HG03457 (cell line): ENCODE measurements around the gene CCBE1.

ENCODE experiments used
- ATAC-seq: cut with Tn5 transposase; IDR thresholded peaks from one replicate; pipeline ENCODE4 v1.9.1; 2021; ENCODE audit warnings: moderate number of reproducible peaks; ENCODE audit not compliant: unreplicated experiment

The CCBE1 gene

GRCh38 chr18:59509481-59510442, 187.5 kb downstream of the CCBE1 start:
- no peak for ATAC-seq

- no peak for ATAC-seq
Observed at GRCh38 chr18:59505356-59505755, 191.9 kb downstream of the CCBE1 start.

GRCh38 chr18:59502274-59503175, 194.7 kb downstream of the CCBE1 start:
- ATAC-seq: no peak

GRCh38 chr18:59501920-59502273, 195.3 kb downstream of the CCBE1 start:
- ATAC-seq: no peak

GRCh38 chr18:59500765-59501164, 196.5 kb downstream of the CCBE1 start:
- ATAC-seq: no peak

GRCh38 chr18:59498506-59499086, 198.6 kb downstream of the CCBE1 start:
- no peak for ATAC-seq

GRCh38 chr18:59492756-59493421, 204.3 kb downstream of the CCBE1 start:
- ATAC-seq: no peak

- no peak for ATAC-seq
Observed at GRCh38 chr18:59488899-59489298, 208.3 kb downstream of the CCBE1 start.

- ATAC-seq: no peak
Observed at GRCh38 chr18:59485382-59485781, 211.8 kb downstream of the CCBE1 start.

- ATAC-seq: no peak
Observed at GRCh38 chr18:59484561-59485328, 212.5 kb downstream of the CCBE1 start.

- no peak for ATAC-seq
Observed at GRCh38 chr18:59484131-59484530, 213.1 kb downstream of the CCBE1 start.

- ATAC-seq: no peak
Observed at GRCh38 chr18:59481436-59481835, 215.8 kb downstream of the CCBE1 start.

- no peak for ATAC-seq
Observed at GRCh38 chr18:59479776-59480175, 217.4 kb downstream of the CCBE1 start.

GRCh38 chr18:59478591-59478990, 218.6 kb downstream of the CCBE1 start:
- no peak for ATAC-seq

GRCh38 chr18:59477849-59478248, 219.4 kb downstream of the CCBE1 start:
- no peak for ATAC-seq

GRCh38 chr18:59470561-59471121, 226.6 kb downstream of the CCBE1 start:
- ATAC-seq: no peak

- no peak for ATAC-seq
Observed at GRCh38 chr18:59469463-59470180, 227.6 kb downstream of the CCBE1 start.

- ATAC-seq: no peak
Observed at GRCh38 chr18:59468821-59469220, 228.4 kb downstream of the CCBE1 start.

- ATAC-seq: no peak
Observed at GRCh38 chr18:59467497-59467896, 229.7 kb downstream of the CCBE1 start.
